NT2/D1 (cell line): Measurements from ENCODE around the gene MYF5.

Source experiments
- SUZ12 ChIP-seq: IDR thresholded peaks from 2 replicates; pipeline ENCODE4 v1.6.1; 2011; ENCODE audit not compliant: insufficient read length, insufficient read depth; ENCODE audit errors: extremely low read depth
- YY1 ChIP-seq: IDR thresholded peaks from 2 replicates; pipeline ENCODE4 v1.6.1; 2011; ENCODE audit not compliant: insufficient read length, insufficient read depth

GRCh38 chr12:80681786-80682185 is 34.9 kb upstream of the MYF5 start:
- no peak for TF ChIP-seq SUZ12
- no peak for TF ChIP-seq YY1
